ENCODE results near the gene SAMSN1. TPM values are rescaled to one million over a fixed set of nuclear protein-coding genes. Genes with fewer than 3 reads are reported as not detected.

Gene SAMSN1
- total and polyA plus RNA-seq, 2 experiments from 2014 or later, result 3.2 to 5.4 TPM

GRCh38 chr21:14560139-14560538 lies 14.0 kb upstream of the SAMSN1 start:
- H3K9me2 ChIP-seq (ENCODE audit: insufficient read depth), result peaks cover 17% of the 10 kb centered on the region
- H3K27ac Mint-ChIP-seq, result no peak overlapping the region
- peaks cover 17% of the 10 kb centered on the region for H3K36me3 Mint-ChIP-seq (ENCODE audit: low read depth)
- H3K4me1 Mint-ChIP-seq, result peaks cover 5% of the 10 kb centered on the region; the same call in 2 of the 3 replicates
- H3K9me3 Mint-ChIP-seq, result peaks cover 18% of the 10 kb centered on the region
- DNase-seq (ENCODE audit: low spot score), result no peak
- H3K27me3 ChIP-seq (ENCODE audit: insufficient read depth), result no peaks in the 10 kb centered on the region
- TF ChIP-seq JUNB (IDR thresholded peaks at IDR 0.05; ENCODE audit: unreplicated experiment), result no peak
- TF ChIP-seq EZH2phosphoT487 (IDR thresholded peaks at IDR 0.05; ENCODE audit: unreplicated experiment), result no peak
- TF ChIP-seq NANOG (IDR thresholded peaks at IDR 0.05; ENCODE audit: borderline replicate concordance), result no peak
- no peak for TF ChIP-seq ZNF462 (CRISPR knock-in tag; IDR thresholded peaks at IDR 0.05)
- TF ChIP-seq EZH2 (IDR thresholded peaks at IDR 0.05; ENCODE audit: low read depth, unreplicated experiment), result no peak
- TF ChIP-seq POLR2AphosphoS5 (IDR thresholded peaks at IDR 0.05; ENCODE audit: low read depth), result no peak
- TF ChIP-seq ZNF114 (CRISPR knock-in tag; IDR thresholded peaks at IDR 0.05), result no peak
- TF ChIP-seq CTCF (conservative IDR thresholded peaks at IDR 0.05; ENCODE audit: low read depth in 2 of 2), result no peak
- no peak for TF ChIP-seq ETS1 (IDR thresholded peaks at IDR 0.05)
- no peak for TF ChIP-seq ZNF331 (CRISPR knock-in tag; IDR thresholded peaks at IDR 0.05; ENCODE audit: low read depth)
- no peak for TF ChIP-seq CREB1 (CRISPR knock-in tag; IDR thresholded peaks at IDR 0.05; ENCODE audit: low read depth)
- TF ChIP-seq REST (IDR thresholded peaks at IDR 0.05; ENCODE audit: unreplicated experiment), result no peak
- no peak for TF ChIP-seq STAT1 (IDR thresholded peaks at IDR 0.05; ENCODE audit: unreplicated experiment)
- H3K27me3 Mint-ChIP-seq (ENCODE audit: insufficient read depth, low read depth, poor library complexity), result no peaks in the 10 kb centered on the region
- ATAC-seq, result no peak
- H3K36me3 ChIP-seq (ENCODE audit: insufficient read depth), result 0 out of 2 replicates have a peak, but pooled peaks cover 6% of the 10 kb centered on the region
- no peak overlapping the region for H3K27ac ChIP-seq (ENCODE audit: low read depth)
- H3K4me1 ChIP-seq (ENCODE audit: insufficient read depth), result no peaks in the 10 kb centered on the region; the same call in none of the 2 replicates
- H4K20me1 ChIP-seq (replicated peaks; ENCODE audit: insufficient read depth), result no peaks in the 10 kb centered on the region
- H3F3A ChIP-seq (replicated peaks; ENCODE audit: low read depth), result no peaks in the 10 kb centered on the region
- no peak overlapping the region for H2AFZ ChIP-seq
- H3K79me2 ChIP-seq (replicated peaks; ENCODE audit: insufficient read depth), result no peaks in the 10 kb centered on the region
- no peak overlapping the region for H3K4me2 ChIP-seq
- H3K4me3 Mint-ChIP-seq, result no peak overlapping the region
- no peak overlapping the region for H3K4me3 ChIP-seq
